Measurements from ENCODE around the gene BPIFA3.

The BPIFA3 gene

DNA sequence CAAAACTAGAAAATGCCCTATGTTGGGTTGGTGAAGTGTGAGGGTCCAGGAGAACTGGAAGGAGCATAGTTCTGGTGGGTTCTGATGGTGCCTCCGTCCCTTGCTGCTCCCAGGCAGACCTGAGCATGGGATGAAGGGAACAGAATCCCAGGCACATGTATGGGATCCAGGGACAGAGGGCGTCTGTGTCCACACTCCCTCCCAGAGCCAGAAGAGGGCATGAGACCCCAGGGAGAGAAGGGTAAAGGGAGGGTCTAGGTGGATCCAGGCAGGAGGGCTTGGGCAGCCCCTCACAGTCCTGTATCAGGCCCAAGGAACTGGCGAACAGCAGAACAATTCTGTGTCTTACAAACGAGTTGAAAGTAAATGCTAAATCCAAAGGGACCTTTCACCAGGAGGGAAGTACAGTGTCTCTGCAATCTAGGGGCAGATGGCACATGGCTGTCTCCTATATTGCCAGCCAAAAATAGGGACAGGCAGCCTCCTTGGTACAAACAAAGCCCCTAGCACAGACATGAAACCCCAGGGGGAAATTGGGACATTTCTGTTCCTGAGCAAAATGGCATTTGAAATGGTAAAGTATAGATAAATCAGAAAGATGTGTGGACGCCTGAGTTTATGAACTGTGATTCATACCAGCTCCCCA is 16.1 kb downstream of the BPIFA3 start:
- Histone ChIP-seq H2AFZ (ENCODE audit: low read depth, low read length) (no peak overlapping the region), H3K27me3 (ENCODE audit: insufficient read depth, low read length, poor library complexity) (peaks cover 18% of the 10 kb centered on the region), H3K4me2 (ENCODE audit: insufficient read depth, low read length) (no peak overlapping the region), H3K4me3 (ENCODE audit: low read depth in 1 of 2, low read length in 2 of 2) (no peak overlapping the region), H3K9ac (ENCODE audit: low read depth, low read length) (no peak overlapping the region), H3K36me3 (ENCODE audit: insufficient read depth, low read length) (no peaks in the 10 kb centered on the region), H3K79me2 (ENCODE audit: insufficient read depth, low read length) (no peaks in the 10 kb centered on the region), H3K4me1 (ENCODE audit: insufficient read depth, low read length) (no peaks in the 10 kb centered on the region), H4K20me1 (ENCODE audit: insufficient read depth, low read length) (no peaks in the 10 kb centered on the region), H3K27ac (ENCODE audit: low read length) (no peak overlapping the region), H3K9me3 (ENCODE audit: insufficient read depth, low read length, severe bottlenecking) (no peaks in the 10 kb centered on the region)
- TF ChIP-seq CTCF (IDR thresholded peaks at IDR 0.05; ENCODE audit: borderline replicate concordance, extremely low read depth, low read length, poor library complexity, severe bottlenecking), result peak; percentile 26
- TF ChIP-seq EZH2 (IDR thresholded peaks at IDR 0.05; ENCODE audit: borderline replicate concordance, low read depth, low read length, severe bottlenecking), result no peak
- DNase-seq (no peak), ATAC-seq (ENCODE audit: insufficient read depth, low read depth) (no peak)

- no peak for TF ChIP-seq CTCF (IDR thresholded peaks at IDR 0.05; ENCODE audit: borderline replicate concordance, extremely low read depth, low read length, poor library complexity, severe bottlenecking)
- no peak for TF ChIP-seq EZH2 (IDR thresholded peaks at IDR 0.05; ENCODE audit: borderline replicate concordance, low read depth, low read length, severe bottlenecking)
Measured at GRCh38 chr20:33234050-33234449, 16.9 kb downstream of the BPIFA3 start.

GRCh38 chr20:33235696-33236095 is 18.5 kb downstream of the BPIFA3 start, which contains the start of gene BPIFA1:
TSS of gene BPIFA1 (plus strand) at chr20:33235996. CDS start at chr20:33237712, 1,716 bp downstream.
- Histone ChIP-seq H3K4me1 (ENCODE audit: insufficient read depth, low read length) (no peaks in the 10 kb centered on the region), H3K9ac (ENCODE audit: low read depth, low read length) (no peak within 1 kb of the TSS), H3K27ac (ENCODE audit: low read length) (no peak within 1 kb of the TSS), H4K20me1 (ENCODE audit: insufficient read depth, low read length) (no peaks in the 10 kb centered on the region), H3K36me3 (ENCODE audit: insufficient read depth, low read length) (no peaks in the 10 kb centered on the region), H3K79me2 (ENCODE audit: insufficient read depth, low read length) (no peaks in the 10 kb centered on the region), H3K4me3 (ENCODE audit: low read depth in 1 of 2, low read length in 2 of 2) (no peak within 1 kb of the TSS), H2AFZ (ENCODE audit: low read depth, low read length) (no peak within 1 kb of the TSS), H3K27me3 (ENCODE audit: insufficient read depth, low read length, poor library complexity) (peaks cover 12% of the 10 kb centered on the region), H3K4me2 (ENCODE audit: insufficient read depth, low read length) (no peak within 1 kb of the TSS), H3K9me3 (ENCODE audit: insufficient read depth, low read length, severe bottlenecking) (no peaks in the 10 kb centered on the region)
- no peak for TF ChIP-seq CTCF (IDR thresholded peaks at IDR 0.05; ENCODE audit: borderline replicate concordance, extremely low read depth, low read length, poor library complexity, severe bottlenecking)
- TF ChIP-seq EZH2 (IDR thresholded peaks at IDR 0.05; ENCODE audit: borderline replicate concordance, low read depth, low read length, severe bottlenecking), result no peak
- ATAC-seq (ENCODE audit: insufficient read depth, low read depth), result no peak
- DNase-seq, result no peak

More at GRCh38 chr20:33234050-33234449, 16.9 kb downstream of the BPIFA3 start:
- Histone ChIP-seq H3K27ac (ENCODE audit: low read length) (no peak overlapping the region), H3K9ac (ENCODE audit: low read depth, low read length) (no peak overlapping the region), H3K79me2 (ENCODE audit: insufficient read depth, low read length) (no peaks in the 10 kb centered on the region), H3K4me2 (ENCODE audit: insufficient read depth, low read length) (no peak overlapping the region), H2AFZ (ENCODE audit: low read depth, low read length) (no peak overlapping the region), H3K4me3 (ENCODE audit: low read depth in 1 of 2, low read length in 2 of 2) (no peak overlapping the region), H3K4me1 (ENCODE audit: insufficient read depth, low read length) (no peaks in the 10 kb centered on the region), H4K20me1 (ENCODE audit: insufficient read depth, low read length) (no peaks in the 10 kb centered on the region), H3K27me3 (ENCODE audit: insufficient read depth, low read length, poor library complexity) (peaks cover 18% of the 10 kb centered on the region), H3K36me3 (ENCODE audit: insufficient read depth, low read length) (no peaks in the 10 kb centered on the region), H3K9me3 (ENCODE audit: insufficient read depth, low read length, severe bottlenecking) (no peaks in the 10 kb centered on the region)
- ATAC-seq (ENCODE audit: insufficient read depth, low read depth) (no peak), DNase-seq (no peak)
